GM19397 (cell line): ENCODE measurements around the gene PAXX.

Experiments used
- ATAC-seq: cut with Tn5 transposase; IDR thresholded peaks from one replicate; pipeline ENCODE4 v1.9.1; 2021; ENCODE audit warnings: mild to moderate bottlenecking, moderate library complexity; ENCODE audit not compliant: unreplicated experiment

PAXX gene

GRCh38 chr9:136980669-136981478 is 11.3 kb upstream of the PAXX start:
- ATAC-seq = no peak

- ATAC-seq = no peak
Observed at GRCh38 chr9:136981588-136982231, 10.5 kb upstream of the PAXX start.

DNA sequence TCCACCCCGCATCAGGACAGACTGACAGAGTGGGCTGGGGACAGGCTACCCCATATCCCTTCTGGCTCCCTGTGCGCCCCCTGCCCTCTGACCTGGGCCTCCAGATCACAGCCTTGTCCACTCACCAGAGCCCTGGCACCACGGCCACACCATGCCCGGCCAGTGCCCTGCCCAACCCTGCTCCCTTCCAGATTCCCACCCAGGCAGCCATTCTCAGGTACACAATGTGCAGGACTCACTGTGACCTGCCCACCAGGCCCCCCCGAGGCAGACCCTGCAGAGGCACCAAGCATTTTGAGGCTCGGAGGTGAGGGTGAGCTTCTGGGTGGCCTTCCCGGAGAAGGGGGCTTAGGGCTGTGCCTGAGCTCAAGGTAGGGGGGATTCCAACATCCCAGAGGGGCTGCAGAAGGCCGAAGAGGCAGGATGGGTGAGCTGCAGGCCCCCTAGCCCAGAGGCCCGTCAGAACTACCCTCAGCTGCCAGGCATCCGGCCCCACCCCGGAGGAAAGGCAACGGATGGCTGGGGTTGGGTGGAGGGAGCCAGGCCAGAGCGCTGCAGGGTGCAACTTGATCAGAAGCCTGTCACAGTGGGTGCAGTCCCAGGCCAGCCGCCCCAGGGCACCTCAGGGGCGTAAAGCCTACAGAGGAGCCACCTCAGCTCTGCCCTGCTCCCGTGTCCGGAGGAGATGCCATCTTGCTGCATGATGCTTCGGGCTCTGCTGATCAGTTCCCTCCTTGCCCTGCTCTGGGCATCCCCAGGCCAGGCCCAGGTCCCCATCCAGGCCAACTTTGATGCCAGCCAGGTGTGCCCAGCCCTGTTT is 9.8 kb upstream of the PAXX start, which contains the start of gene LCNL1:
TSS of gene LCNL1 (plus strand) at position 762 of the 820 bp plus-strand sequence. CDS start 594 bp downstream, outside the sequence.
- no peak for ATAC-seq

DNA sequence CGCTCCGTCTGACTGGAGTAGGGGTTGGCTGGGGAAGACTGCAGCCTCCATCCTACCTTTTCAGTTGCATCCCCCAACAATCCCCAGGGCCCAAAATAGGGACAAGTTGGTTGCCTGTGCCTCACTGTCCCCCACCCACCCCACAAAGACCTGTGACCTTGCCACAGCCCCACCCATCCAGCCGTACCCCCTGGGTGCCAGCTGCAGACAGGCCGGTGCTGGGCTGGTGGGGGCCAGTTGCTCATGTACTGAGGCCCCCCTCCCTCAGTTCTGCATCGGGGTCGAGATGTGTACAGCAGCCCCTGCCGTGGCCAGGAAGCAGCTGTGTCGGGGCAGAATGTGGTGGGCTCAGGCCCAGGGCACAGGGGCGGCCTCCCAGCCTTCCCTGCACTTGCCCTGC is 9.1 kb upstream of the PAXX start:
- no peak for ATAC-seq

DNA sequence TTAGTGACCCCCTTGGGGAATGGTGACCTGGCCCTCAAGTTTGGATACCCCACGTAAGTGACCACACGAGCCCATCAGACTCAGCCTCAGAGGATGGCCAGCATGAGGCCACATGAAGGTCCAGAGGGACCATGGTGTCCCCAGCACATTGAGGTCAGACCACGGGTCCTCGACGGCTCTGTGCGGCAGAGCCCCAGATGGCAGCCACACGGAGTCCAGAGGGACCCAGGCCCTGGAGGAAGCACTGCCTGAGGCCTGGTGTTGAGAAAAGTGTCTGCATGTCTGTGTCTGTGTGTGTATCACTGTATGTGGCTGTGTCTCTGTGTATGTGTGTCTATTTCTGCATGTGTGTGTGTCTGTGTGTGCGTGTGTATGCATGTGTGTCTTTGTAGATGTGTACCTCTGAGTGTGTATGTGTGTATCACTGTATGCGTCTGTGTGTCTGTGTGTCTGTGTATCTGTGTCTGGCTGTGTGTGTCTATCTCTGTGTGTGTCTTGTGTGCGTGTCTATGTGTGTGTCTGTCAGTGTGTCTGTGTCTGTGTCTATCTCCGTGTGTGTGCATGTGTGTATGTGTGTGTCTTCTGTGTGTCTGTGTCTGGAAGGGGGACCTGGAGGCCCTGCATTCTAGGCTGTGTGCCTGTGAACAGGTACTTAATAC is 8.4 kb upstream of the PAXX start:
- ATAC-seq = no peak

GRCh38 chr9:136984464-136985026 is 7.7 kb upstream of the PAXX start:
- ATAC-seq = no peak

DNA sequence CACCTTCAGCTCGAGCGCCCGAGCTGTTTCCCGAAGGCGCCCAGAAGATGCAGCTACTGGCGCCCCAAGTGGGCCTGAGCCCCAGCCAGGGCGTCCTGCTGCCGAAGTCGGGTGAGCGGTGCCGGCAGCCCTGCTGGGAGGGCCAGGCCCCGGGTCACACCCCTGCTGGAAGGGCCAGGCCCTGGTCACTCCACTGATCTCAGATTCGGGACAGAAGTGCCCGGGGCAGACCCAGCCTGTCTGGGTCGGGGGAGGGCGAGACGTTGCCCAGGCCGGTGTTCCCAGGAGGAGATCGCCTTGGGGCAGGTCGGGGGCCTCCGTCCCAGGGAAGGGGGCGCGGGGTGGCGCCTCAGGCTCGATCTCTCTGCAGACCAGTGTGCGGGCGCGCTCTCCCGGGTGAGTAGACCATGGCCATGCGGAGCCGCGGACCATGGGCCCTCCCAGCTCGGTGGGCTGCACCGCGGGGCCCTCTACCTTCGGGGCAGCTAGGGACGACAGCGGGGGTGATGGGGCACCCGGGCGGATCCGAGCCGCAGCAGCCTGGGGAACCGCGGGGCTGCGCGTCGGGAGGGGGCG is 7.1 kb upstream of the PAXX start:
- no peak for ATAC-seq

GRCh38 chr9:136985853-136986252 is 6.4 kb upstream of the PAXX start:
- ATAC-seq = no peak

DNA sequence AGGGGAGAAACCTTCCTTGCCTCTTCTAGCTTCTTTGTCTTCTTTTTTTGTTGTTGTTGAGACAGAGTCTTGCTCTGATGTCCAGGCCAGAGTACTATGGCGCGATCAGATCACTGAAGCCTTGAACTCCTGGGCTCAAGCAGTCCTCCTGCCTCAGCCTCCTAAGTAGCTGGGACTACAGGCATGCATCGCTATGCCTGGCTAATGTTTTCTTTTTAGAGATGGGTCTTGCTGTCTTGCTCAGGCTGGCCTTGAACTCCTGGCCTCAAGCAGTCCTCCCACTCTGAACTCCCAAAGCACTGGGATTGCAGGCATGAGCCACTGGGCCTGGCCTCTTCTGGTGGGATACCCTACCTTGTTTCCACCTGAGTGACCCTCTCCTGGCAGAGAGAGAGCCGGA is 3.4 kb upstream of the PAXX start:
- ATAC-seq = no peak

GRCh38 chr9:136990242-136990911 is 1.8 kb upstream of the PAXX start:
- ATAC-seq = no peak

GRCh38 chr9:136992819-136993369 is 672 bp downstream of the PAXX start:
- no peak for ATAC-seq

DNA sequence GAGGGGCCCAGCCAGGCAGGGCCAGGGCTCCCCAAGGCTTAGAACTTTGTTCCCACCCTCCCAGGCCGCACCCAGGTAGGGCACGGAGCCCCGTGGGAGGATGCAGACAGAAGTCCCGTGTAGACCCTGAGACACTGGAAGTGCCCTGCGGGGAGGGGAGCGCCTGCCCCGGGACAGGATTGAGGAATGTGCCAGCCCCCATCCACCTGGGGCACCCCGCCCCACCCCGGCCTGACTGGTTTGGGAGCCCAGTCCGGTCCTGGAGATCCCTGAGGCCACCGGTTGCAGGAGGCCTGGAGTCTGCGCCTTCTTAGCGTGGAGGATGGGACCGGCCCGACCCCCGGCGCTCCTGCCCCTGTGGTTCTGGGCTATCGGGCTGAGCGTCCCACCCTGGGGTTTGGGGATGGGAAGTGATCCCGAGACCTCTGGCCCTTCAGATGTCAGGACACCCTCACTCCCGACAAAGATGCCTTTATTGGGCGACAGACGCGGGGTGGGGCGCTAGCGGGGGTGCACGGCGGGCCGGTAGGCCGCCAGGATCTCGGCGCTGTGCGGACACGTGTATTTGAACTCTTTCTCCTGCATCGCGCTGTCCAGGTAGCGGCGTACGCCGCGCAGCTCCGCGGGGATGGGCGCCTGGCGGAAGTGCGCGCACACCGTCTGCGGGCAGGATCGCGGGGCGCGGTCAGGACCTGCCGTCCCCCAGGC is 2.1 kb downstream of the PAXX start:
- ATAC-seq = no peak

- ATAC-seq = no peak
Observed at GRCh38 chr9:136994888-136995230, 2.6 kb downstream of the PAXX start.

DNA sequence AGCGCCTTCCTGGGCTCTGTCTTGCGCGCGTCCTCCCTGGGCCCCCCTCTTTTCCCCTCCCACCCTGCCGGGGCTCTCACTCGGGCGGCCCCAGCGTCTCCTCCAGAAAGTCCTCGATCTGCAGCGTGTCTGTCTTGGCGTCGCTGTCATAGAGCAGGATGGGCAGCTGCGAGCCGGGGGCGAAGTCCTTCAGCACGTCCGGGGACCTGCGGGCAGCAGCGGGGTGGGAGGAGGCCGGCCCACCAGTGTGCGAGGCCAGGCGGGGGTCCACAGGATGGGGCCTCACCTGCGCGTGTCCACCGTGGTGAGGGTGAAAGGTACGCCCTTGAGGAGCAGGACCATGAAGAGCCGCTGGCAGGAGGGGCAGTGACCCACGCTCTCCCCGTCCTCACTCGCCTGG is 3.1 kb downstream of the PAXX start:
- no peak for ATAC-seq

DNA sequence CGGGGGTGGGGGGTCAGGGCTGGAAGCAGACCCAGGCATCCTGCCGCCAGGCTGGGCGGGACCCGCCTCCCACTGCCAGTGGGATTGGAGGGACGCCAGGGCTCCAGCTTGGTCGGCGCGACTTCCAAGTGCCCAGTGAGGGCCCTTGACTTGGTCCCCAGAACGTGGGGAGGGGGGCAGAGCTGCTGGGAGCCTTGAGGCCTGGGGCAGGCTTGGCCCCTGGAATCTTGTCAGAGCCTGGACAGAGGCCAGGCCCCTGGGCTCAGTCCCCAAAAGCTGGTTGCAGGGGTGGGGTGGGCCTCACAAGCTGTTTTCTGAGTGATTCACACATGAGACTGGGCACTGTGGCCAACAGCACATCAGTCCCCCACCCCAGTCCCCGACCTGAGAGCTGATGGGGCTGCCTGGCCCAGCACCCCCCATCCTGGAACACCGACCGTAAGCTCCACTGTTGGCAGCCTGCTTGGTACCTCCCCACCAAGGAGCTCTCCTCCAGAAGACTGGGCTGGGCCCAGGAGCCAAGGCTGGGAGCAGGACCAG is 3.6 kb downstream of the PAXX start:
- ATAC-seq = no peak

DNA sequence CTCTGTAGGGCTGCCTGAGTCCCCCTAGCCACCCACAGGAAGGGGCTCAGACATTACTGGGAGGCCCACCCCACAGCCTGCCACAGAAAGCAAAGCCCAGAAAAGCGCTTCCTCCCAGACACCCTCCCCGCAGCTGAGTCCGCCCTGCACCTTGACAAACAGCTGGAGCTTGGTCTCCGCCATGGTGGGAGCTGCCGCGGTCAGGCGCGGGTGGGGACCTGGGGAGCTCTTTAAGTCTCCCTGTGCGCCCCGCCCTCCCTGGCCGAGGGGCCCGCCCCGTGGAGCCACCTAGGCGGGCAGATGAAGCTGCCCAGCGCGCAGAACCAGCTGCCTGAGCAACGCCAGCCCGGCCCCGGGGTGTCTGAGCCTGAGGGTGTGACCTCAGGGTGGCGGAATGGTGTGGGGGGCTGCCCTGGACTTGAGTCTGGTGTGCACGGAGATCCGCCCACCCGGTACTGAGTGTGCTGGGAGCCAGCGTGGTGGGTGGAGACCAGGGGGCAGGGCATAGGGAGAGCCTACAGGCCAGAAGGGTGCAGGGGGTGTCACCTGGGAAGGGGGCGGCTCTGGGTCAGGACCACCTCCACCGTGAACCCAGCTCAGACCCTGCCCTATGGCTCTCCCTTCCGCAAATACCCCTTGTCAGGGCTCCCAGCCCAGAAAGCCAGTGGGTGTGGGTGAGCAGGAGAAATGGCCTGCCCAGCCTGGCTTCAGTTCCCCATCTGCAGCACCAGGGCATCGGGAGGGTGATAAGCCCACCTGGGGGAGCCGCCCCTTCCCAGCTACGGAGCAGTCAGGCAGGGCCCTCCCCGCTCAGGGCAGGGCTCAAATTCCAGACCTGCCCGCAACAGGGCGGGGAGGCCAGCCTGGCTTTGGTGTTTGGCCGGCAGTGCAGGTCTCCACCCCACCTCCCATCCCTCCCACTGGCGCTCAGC is 4.4 kb downstream of the PAXX start, which contains the start of gene CLIC3:
TSS of gene CLIC3 (minus strand) at position 208 of the 932 bp plus-strand sequence. CDS start at position 183, 25 bp downstream.
- ATAC-seq = no peak

DNA sequence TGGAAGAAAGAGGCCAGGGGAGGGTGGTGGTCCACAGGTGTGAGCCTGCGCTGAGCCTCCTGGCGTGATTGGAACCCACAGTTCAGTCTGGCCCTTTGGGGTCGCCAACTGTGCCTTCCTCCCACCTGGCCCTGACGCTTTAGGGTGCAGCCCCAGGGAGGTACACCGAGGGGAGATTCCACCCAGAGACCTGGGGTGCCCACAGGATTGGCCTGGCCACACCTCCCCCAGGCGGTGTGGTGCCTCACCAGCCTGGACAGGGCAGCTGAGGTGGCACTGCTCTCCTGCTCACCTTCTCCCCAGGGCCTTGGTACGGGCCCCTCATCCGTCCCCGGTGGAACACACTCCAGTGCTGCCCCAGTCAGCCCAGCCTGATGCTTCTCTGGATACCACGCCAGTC is 5.1 kb downstream of the PAXX start:
- no peak for ATAC-seq
